Measurements from ENCODE around the gene DNAH6.

- no peak for TF ChIP-seq CTCF (IDR thresholded peaks at IDR 0.05)
- TF ChIP-seq POLR2A (IDR thresholded peaks at IDR 0.05) = no peak
Observed at GRCh38 chr2:84782717-84783442, 266.6 kb downstream of the DNAH6 start.

All from right lobe of liver (tissue), 4 donors.